Activated CD4-positive, alpha-beta T cell treated with anti-CD3 and anti-CD28 coated beads for 4 hours (primary cell): Measurements from ENCODE around the gene SLC6A8.
A peak's percentile ranks its signal among the peaks of the same experiment; 100 is the strongest.

Experiments
- DNase-seq, 2 donors: peaks; one replicate each; pipeline ENCODE4 v3.0.0-alpha.2; 2020

Gene SLC6A8

GRCh38 chrX:153648358-153649177 lies 39.2 kb upstream of the SLC6A8 start:
- no peak for DNase-seq

GRCh38 chrX:153649178-153649914 lies 38.4 kb upstream of the SLC6A8 start:
- peak in 1 of 2 donors; percentile 33 for DNase-seq

- no peak for DNase-seq
These were observed 37.6 kb upstream of the SLC6A8 start for GRCh38 chrX:153649915-153650782.

- no peak for DNase-seq
These were observed 36.8 kb upstream of the SLC6A8 start for GRCh38 chrX:153650959-153651358.

- no peak for DNase-seq
These were observed 36.1 kb upstream of the SLC6A8 start for GRCh38 chrX:153651540-153652079.

GRCh38 chrX:153653556-153653955 lies 34.2 kb upstream of the SLC6A8 start:
- DNase-seq: no peak

- DNase-seq: no peak
These were observed 30.6 kb upstream of the SLC6A8 start for GRCh38 chrX:153657161-153657560.

- DNase-seq: no peak
These were observed 28.5 kb upstream of the SLC6A8 start for GRCh38 chrX:153659268-153659667.

GRCh38 chrX:153662266-153662665 lies 25.5 kb upstream of the SLC6A8 start:
- peak; percentile 56 to 62 for DNase-seq

GRCh38 chrX:153665726-153666306 lies 21.9 kb upstream of the SLC6A8 start:
- no peak for DNase-seq

GRCh38 chrX:153667281-153667955 lies 20.3 kb upstream of the SLC6A8 start:
- DNase-seq: no peak

- peak; percentile 58 to 77 for DNase-seq
These were observed 19.8 kb upstream of the SLC6A8 start for GRCh38 chrX:153667956-153668396.

GRCh38 chrX:153668423-153669173 lies 19.1 kb upstream of the SLC6A8 start:
- DNase-seq: no peak

- peak; percentile 40 to 45 for DNase-seq
These were observed 18.4 kb upstream of the SLC6A8 start for GRCh38 chrX:153669174-153669890.

- DNase-seq: no peak
These were observed 17.6 kb upstream of the SLC6A8 start for GRCh38 chrX:153669901-153670731.

- DNase-seq: no peak
These were observed 16.8 kb upstream of the SLC6A8 start for GRCh38 chrX:153670748-153671588.

- no peak for DNase-seq
These were observed 15.9 kb upstream of the SLC6A8 start for GRCh38 chrX:153671589-153672530.
